ENCODE data around the gene MRC1.
"Not testable (repeated sequence)": the region's sequence is repeated elsewhere in the genome, so short reads cannot be mapped to it uniquely, and the experiment has no call there.

MRC1 gene

DNA sequence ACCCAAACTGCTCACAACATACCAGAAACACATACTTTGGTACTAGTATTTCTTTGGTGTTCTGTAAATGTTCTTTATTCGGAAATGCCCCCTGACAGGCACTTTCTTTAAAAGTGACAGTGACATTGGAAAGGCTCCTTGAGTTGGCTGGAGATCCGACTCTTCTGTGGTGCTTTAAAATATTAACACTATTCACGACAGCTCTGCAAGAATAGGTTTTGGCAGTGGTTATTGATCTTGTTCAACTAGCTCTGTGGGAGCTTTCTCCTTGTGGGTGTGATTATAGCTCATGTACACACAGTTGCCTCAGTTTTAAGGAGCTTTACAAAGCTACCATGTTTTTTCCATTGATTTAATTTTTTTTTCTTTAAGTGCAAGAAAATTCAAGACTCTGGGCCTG is 112.2 kb downstream of the MRC1 start:
- H2AFZ ChIP-seq (ENCODE audit: insufficient read depth, low read length, poor library complexity): no peak overlapping the region
- no peak overlapping the region for H4K8ac ChIP-seq (ENCODE audit: low read depth, low read length)
- H3K18ac ChIP-seq (ENCODE audit: low read length): no peak overlapping the region
- H4K12ac ChIP-seq (ENCODE audit: low read depth, low read length): no peak overlapping the region
- H3K9ac ChIP-seq (ENCODE audit: low read length): no peak overlapping the region
- H2BK12ac ChIP-seq (ENCODE audit: low read length): no peak overlapping the region
- no peaks in the 10 kb centered on the region for H3K9me3 ChIP-seq (ENCODE audit: insufficient read depth, low read depth, low read length)
- H3K4ac ChIP-seq (ENCODE audit: low read depth, low read length): no peak overlapping the region
- H3K27ac ChIP-seq (ENCODE audit: low read depth, low read length): no peak overlapping the region
- H2BK5ac ChIP-seq (ENCODE audit: low read depth, low read length, poor library complexity): no peak overlapping the region
- H3K4me3 ChIP-seq (ENCODE audit: low read depth, low read length): no peak overlapping the region
- no peak overlapping the region for H3K14ac ChIP-seq (ENCODE audit: low read length)
- no peak overlapping the region for H3K4me2 ChIP-seq (ENCODE audit: low read length)
- DNase-seq: no peak
- H2BK120ac ChIP-seq (ENCODE audit: insufficient read depth, low read length, poor library complexity): no peak overlapping the region
- H3K79me1 ChIP-seq (ENCODE audit: low read length): no peaks in the 10 kb centered on the region
- no peak overlapping the region for H2AK5ac ChIP-seq (ENCODE audit: low read length)
- H4K91ac ChIP-seq (ENCODE audit: low read depth, low read length): no peak overlapping the region
- H3K79me2 ChIP-seq (ENCODE audit: control insufficient read depth, insufficient read depth, low read length, poor library complexity): no peaks in the 10 kb centered on the region
- no peaks in the 10 kb centered on the region for H3K36me3 ChIP-seq (ENCODE audit: control insufficient read depth in 1 of 2, insufficient read depth in 2 of 2, low read length in 2 of 2)
- no peaks in the 10 kb centered on the region for H3K4me1 ChIP-seq (ENCODE audit: control insufficient read depth in 1 of 2, insufficient read depth in 2 of 2, low read length in 2 of 2)
- no CpG with 5 or more reads among the region's 3 CpGs for WGBS (ENCODE audit: extremely low coverage, insufficient coverage, insufficient read length)
- H3K23ac ChIP-seq (ENCODE audit: low read length): no peak overlapping the region
- H3K27me3 ChIP-seq (ENCODE audit: insufficient read depth, low read length): no peaks in the 10 kb centered on the region

- Histone ChIP-seq H4K12ac (ENCODE audit: low read depth, low read length) (no peak overlapping the region), H3K79me1 (ENCODE audit: low read length) (no peaks in the 10 kb centered on the region), H3K4ac (ENCODE audit: low read depth, low read length) (no peak overlapping the region), H3K27ac (ENCODE audit: low read depth, low read length) (no peak overlapping the region), H3K4me3 (ENCODE audit: low read depth, low read length) (no peak overlapping the region), H2AK5ac (ENCODE audit: low read length) (no peak overlapping the region), H2BK12ac (ENCODE audit: low read length) (no peak overlapping the region), H3K18ac (ENCODE audit: low read length) (no peak overlapping the region), H4K8ac (ENCODE audit: low read depth, low read length) (no peak overlapping the region), H2BK120ac (ENCODE audit: insufficient read depth, low read length, poor library complexity) (no peak overlapping the region), H2BK5ac (ENCODE audit: low read depth, low read length, poor library complexity) (no peak overlapping the region), H3K4me1 (ENCODE audit: control insufficient read depth in 1 of 2, insufficient read depth in 2 of 2, low read length in 2 of 2) (no peaks in the 10 kb centered on the region), H3K9ac (ENCODE audit: low read length) (no peak overlapping the region), H3K27me3 (ENCODE audit: insufficient read depth, low read length) (no peaks in the 10 kb centered on the region), H3K4me2 (ENCODE audit: low read length) (no peak overlapping the region), H3K79me2 (ENCODE audit: control insufficient read depth, insufficient read depth, low read length, poor library complexity) (no peaks in the 10 kb centered on the region), H3K14ac (ENCODE audit: low read length) (no peak overlapping the region), H3K9me3 (ENCODE audit: insufficient read depth, low read depth, low read length) (no peaks in the 10 kb centered on the region), H4K91ac (ENCODE audit: low read depth, low read length) (no peak overlapping the region), H2AFZ (ENCODE audit: insufficient read depth, low read length, poor library complexity) (no peak overlapping the region), H3K36me3 (ENCODE audit: control insufficient read depth in 1 of 2, insufficient read depth in 2 of 2, low read length in 2 of 2) (no peaks in the 10 kb centered on the region), H3K23ac (ENCODE audit: low read length) (no peak overlapping the region)
- peak; percentile 51 to 61 for DNase-seq
- no CpG with 5 or more reads among the region's 4 CpGs for WGBS (ENCODE audit: extremely low coverage, insufficient coverage, insufficient read length)
These were observed 114.6 kb downstream of the MRC1 start for GRCh38 chr10:17923728-17924127.

GRCh38 chr10:17943033-17943745 is 134.0 kb downstream of the MRC1 start:
- no peaks in the 10 kb centered on the region for H3K79me2 ChIP-seq (ENCODE audit: control insufficient read depth, insufficient read depth, low read length, poor library complexity)
- DNase-seq: no peak
- no peak overlapping the region for H2BK5ac ChIP-seq (ENCODE audit: low read depth, low read length, poor library complexity)
- no peak overlapping the region for H3K23ac ChIP-seq (ENCODE audit: low read length)
- no peak overlapping the region for H2BK120ac ChIP-seq (ENCODE audit: insufficient read depth, low read length, poor library complexity)
- H3K18ac ChIP-seq (ENCODE audit: low read length): no peak overlapping the region
- H3K27ac ChIP-seq (ENCODE audit: low read depth, low read length): no peak overlapping the region
- no peak overlapping the region for H3K4me2 ChIP-seq (ENCODE audit: low read length)
- no peak overlapping the region for H3K4ac ChIP-seq (ENCODE audit: low read depth, low read length)
- H3K27me3 ChIP-seq (ENCODE audit: insufficient read depth, low read length): no peaks in the 10 kb centered on the region
- H2BK12ac ChIP-seq (ENCODE audit: low read length): no peak overlapping the region
- H2AK5ac ChIP-seq (ENCODE audit: low read length): no peak overlapping the region
- H4K12ac ChIP-seq (ENCODE audit: low read depth, low read length): no peak overlapping the region
- no peak overlapping the region for H4K8ac ChIP-seq (ENCODE audit: low read depth, low read length)
- no CpG with 5 or more reads among the region's 3 CpGs for WGBS (ENCODE audit: extremely low coverage, insufficient coverage, insufficient read length)
- H3K9ac ChIP-seq (ENCODE audit: low read length): no peak overlapping the region
- no peak overlapping the region for H4K91ac ChIP-seq (ENCODE audit: low read depth, low read length)
- H3K14ac ChIP-seq (ENCODE audit: low read length): no peak overlapping the region
- H3K9me3 ChIP-seq (ENCODE audit: insufficient read depth, low read depth, low read length): no peaks in the 10 kb centered on the region
- H3K36me3 ChIP-seq (ENCODE audit: control insufficient read depth in 1 of 2, insufficient read depth in 2 of 2, low read length in 2 of 2): no peaks in the 10 kb centered on the region
- no peaks in the 10 kb centered on the region for H3K79me1 ChIP-seq (ENCODE audit: low read length)
- no peak overlapping the region for H3K4me3 ChIP-seq (ENCODE audit: low read depth, low read length)
- H3K4me1 ChIP-seq (ENCODE audit: control insufficient read depth in 1 of 2, insufficient read depth in 2 of 2, low read length in 2 of 2): no peaks in the 10 kb centered on the region
- no peak overlapping the region for H2AFZ ChIP-seq (ENCODE audit: insufficient read depth, low read length, poor library complexity)

DNA sequence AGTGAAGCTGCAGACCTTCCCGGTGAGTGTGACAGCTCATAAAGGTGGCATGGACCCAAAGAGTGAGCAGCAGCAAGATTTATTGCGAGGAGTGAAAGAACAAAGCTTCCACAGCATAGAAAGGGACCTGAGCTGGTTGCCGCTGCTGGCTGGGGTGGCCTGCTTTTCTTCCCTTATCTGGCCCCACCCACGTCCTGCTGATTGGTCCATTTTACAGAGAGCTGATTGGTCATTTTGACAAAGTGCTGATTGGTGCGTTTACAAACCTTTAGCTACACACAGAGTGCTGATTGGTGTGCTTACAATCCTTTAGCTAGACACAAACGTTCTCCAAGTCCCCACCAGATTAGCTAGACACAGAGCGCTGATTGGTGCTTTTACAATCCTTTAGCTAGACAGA is 141.1 kb downstream of the MRC1 start:
- H3K4me3 ChIP-seq (ENCODE audit: low read depth, low read length); H3K9me3 ChIP-seq (ENCODE audit: insufficient read depth, low read depth, low read length); DNase-seq; H3K18ac ChIP-seq (ENCODE audit: low read length); H2AK5ac ChIP-seq (ENCODE audit: low read length); H2BK120ac ChIP-seq (ENCODE audit: insufficient read depth, low read length, poor library complexity); H2AFZ ChIP-seq (ENCODE audit: insufficient read depth, low read length, poor library complexity); H3K4ac ChIP-seq (ENCODE audit: low read depth, low read length); H4K8ac ChIP-seq (ENCODE audit: low read depth, low read length); H4K91ac ChIP-seq (ENCODE audit: low read depth, low read length); H3K9ac ChIP-seq (ENCODE audit: low read length); H3K36me3 ChIP-seq (ENCODE audit: control insufficient read depth in 1 of 2, insufficient read depth in 2 of 2, low read length in 2 of 2); H3K79me1 ChIP-seq (ENCODE audit: low read length); H4K12ac ChIP-seq (ENCODE audit: low read depth, low read length); H3K14ac ChIP-seq (ENCODE audit: low read length); H3K23ac ChIP-seq (ENCODE audit: low read length); H3K27me3 ChIP-seq (ENCODE audit: insufficient read depth, low read length); H3K4me1 ChIP-seq (ENCODE audit: control insufficient read depth in 1 of 2, insufficient read depth in 2 of 2, low read length in 2 of 2); H2BK5ac ChIP-seq (ENCODE audit: low read depth, low read length, poor library complexity); H3K79me2 ChIP-seq (ENCODE audit: control insufficient read depth, insufficient read depth, low read length, poor library complexity); H3K4me2 ChIP-seq (ENCODE audit: low read length); H3K27ac ChIP-seq (ENCODE audit: low read depth, low read length); H2BK12ac ChIP-seq (ENCODE audit: low read length): not testable (repeated sequence)
- no CpG with 5 or more reads among the region's 7 CpGs for WGBS (ENCODE audit: extremely low coverage, insufficient coverage, insufficient read length)

Measured in trophoblast cell (in vitro differentiated cells and primary cell).